Measurements from ENCODE around the gene APOL4.
"Not testable (repeated sequence)": the region's sequence is repeated elsewhere in the genome, so short reads cannot be mapped to it uniquely, and the experiment has no call there.

DNA sequence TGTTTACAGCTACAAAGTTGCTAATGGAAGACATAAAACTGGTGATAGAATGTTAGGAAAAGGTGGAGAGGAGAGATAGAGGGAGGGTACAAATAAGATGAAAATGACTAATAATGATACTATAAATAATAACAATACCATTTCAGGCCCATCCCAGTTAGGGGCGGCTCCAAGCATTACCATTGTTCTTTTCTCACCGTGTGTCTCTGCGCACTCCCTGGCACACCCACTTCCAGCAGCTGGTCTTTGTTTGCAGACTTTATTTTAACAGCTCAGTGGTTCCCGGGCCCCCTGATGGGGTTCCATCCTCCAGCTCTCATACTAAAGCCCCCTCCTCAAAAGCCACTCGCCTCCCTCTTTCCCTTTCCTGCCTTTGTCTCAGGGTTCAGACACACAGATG, 584 bp downstream of the APOL4 start:
- TF ChIP-seq, protein P1, sequence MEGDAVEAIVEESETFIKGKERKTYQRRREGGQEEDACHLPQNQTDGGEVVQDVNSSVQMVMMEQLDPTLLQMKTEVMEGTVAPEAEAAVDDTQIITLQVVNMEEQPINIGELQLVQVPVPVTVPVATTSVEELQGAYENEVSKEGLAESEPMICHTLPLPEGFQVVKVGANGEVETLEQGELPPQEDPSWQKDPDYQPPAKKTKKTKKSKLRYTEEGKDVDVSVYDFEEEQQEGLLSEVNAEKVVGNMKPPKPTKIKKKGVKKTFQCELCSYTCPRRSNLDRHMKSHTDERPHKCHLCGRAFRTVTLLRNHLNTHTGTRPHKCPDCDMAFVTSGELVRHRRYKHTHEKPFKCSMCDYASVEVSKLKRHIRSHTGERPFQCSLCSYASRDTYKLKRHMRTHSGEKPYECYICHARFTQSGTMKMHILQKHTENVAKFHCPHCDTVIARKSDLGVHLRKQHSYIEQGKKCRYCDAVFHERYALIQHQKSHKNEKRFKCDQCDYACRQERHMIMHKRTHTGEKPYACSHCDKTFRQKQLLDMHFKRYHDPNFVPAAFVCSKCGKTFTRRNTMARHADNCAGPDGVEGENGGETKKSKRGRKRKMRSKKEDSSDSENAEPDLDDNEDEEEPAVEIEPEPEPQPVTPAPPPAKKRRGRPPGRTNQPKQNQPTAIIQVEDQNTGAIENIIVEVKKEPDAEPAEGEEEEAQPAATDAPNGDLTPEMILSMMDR (IDR thresholded peaks at IDR 0.05; ENCODE audit: insufficient read depth, low read length) = not testable (repeated sequence)
- not testable (repeated sequence) for TF ChIP-seq SPI1 (IDR thresholded peaks at IDR 0.05; ENCODE audit: borderline replicate concordance, low read depth)
- TF ChIP-seq, protein P2, sequence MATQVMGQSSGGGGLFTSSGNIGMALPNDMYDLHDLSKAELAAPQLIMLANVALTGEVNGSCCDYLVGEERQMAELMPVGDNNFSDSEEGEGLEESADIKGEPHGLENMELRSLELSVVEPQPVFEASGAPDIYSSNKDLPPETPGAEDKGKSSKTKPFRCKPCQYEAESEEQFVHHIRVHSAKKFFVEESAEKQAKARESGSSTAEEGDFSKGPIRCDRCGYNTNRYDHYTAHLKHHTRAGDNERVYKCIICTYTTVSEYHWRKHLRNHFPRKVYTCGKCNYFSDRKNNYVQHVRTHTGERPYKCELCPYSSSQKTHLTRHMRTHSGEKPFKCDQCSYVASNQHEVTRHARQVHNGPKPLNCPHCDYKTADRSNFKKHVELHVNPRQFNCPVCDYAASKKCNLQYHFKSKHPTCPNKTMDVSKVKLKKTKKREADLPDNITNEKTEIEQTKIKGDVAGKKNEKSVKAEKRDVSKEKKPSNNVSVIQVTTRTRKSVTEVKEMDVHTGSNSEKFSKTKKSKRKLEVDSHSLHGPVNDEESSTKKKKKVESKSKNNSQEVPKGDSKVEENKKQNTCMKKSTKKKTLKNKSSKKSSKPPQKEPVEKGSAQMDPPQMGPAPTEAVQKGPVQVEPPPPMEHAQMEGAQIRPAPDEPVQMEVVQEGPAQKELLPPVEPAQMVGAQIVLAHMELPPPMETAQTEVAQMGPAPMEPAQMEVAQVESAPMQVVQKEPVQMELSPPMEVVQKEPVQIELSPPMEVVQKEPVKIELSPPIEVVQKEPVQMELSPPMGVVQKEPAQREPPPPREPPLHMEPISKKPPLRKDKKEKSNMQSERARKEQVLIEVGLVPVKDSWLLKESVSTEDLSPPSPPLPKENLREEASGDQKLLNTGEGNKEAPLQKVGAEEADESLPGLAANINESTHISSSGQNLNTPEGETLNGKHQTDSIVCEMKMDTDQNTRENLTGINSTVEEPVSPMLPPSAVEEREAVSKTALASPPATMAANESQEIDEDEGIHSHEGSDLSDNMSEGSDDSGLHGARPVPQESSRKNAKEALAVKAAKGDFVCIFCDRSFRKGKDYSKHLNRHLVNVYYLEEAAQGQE (IDR thresholded peaks at IDR 0.05; ENCODE audit: insufficient replicate concordance, low read depth) = not testable (repeated sequence)

Data from HL-60 (cell line).